Esophagus squamous epithelium (tissue), 5 donors: ENCODE measurements around the gene FAM3C. TPM values are rescaled to one million over a fixed set of nuclear protein-coding genes. Genes with fewer than 3 reads are reported as not detected.

ENCODE experiments used
- DNase-seq: peaks from one replicate; lab custom pipeline; 2025; lab: John Stamatoyannopoulos, UW
- H3K27ac ChIP-seq, 4 donors: fragments of 200-600 bp; sonication (generic); one replicate each; pipeline ENCODE4 v1.5.1; 2016 to 2019; ENCODE audit warnings: mild to moderate bottlenecking in 1 of 4
- H3K27me3 ChIP-seq, 4 donors: fragments of 200-600 bp; sonication (generic); 1 replicate in 3 of 4; 2 replicates in 1 of 4; pipeline versions ENCODE4 v1.5.1 to v1.6.0; 2017 to 2021; ENCODE audit warnings: antibody characterized with exemption in 1 of 4
- H3K36me3 ChIP-seq, 3 donors: fragments of 200-600 bp; sonication (generic); one replicate each; pipeline ENCODE4 v1.5.1; 2016 to 2019
- H3K4me1 ChIP-seq, 3 donors: fragments of 200-600 bp; sonication (generic); one replicate each; pipeline ENCODE4 v1.5.1; 2017 to 2019
- H3K4me3 ChIP-seq, 4 donors: fragments of 200-600 bp; sonication (generic); 1 replicate in 3 of 4; 2 replicates in 1 of 4; pipeline ENCODE4 v1.5.1; 2016 to 2019; ENCODE audit warnings: mild to moderate bottlenecking in 2 of 4, moderate library complexity in 1 of 4
- H3K9me3 ChIP-seq, 3 donors: fragments of 200-600 bp; sonication (generic); one replicate each; pipeline ENCODE4 v1.5.1; 2016 to 2019
- POLR2A ChIP-seq, 4 donors: fragments of 450-650 bp; IDR thresholded peaks; one replicate each; pipeline ENCODE4 v1.6.1; 2017; ENCODE audit warnings: antibody characterized with exemption in 4 of 4, mild to moderate bottlenecking in 4 of 4, moderate library complexity in 3 of 4
- WGBS, 2 donors: methylation state at CpG; one replicate each; pipeline ENCODE4 v1.1.5; 2018; 5-methylcytosine and 5-hydroxymethylcytosine counted together
- intact Hi-C: fragments of 100-400 bp; cut with DNase I; formaldehyde crosslinking; loops from one replicate; pipeline ENCODE4 v1.15.0; 2022
- total RNA-seq, 4 donors: library from RNA; depleted of rRNA; stranded (reverse); fragments of >200 nt; gene quantifications; one replicate each; pipeline ENCODE4 v1.1.0, GENCODE V29; 2016
- TF ChIP-seq, protein P1 (sequence below), 6 experiments: fragments of 450-650 bp in 4 of 6; fragments of 200-600 bp in 2 of 6; sonication (generic) in 2 of 6; IDR thresholded peaks; one replicate each; pipeline ENCODE4 v1.5.1; 2016 to 2019; ENCODE audit warnings: antibody characterized with exemption in 6 of 6, mild to moderate bottlenecking in 4 of 6, moderate library complexity in 4 of 6
- donor health status: DM: yes; HTN: yes; CAD: no.

FAM3C gene
- total RNA-seq, 4 donors from 2014 or later: 21.8 to 48.1 (median 45.8) TPM

DNA sequence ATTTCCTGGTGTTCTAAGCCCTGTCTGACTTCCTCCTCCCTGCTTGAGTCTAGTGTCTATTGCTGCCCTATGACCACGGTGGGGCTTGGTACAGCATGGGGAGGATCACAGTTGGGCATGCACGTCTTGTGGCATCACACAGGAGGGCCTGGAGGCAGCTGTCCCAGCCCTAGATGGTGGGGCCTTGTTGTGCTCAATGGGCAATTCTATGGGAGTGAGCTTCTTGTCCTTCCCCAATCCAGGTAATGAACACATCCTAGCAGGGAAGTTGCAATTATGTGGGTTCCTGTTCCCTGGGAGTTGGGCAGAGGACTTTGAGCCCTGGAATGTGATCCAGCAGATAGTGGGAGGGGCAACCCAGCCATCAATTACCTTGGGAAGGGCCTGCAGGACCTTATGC is 10.8 kb upstream of the FAM3C start:
- no peak for DNase-seq
- Histone ChIP-seq H3K4me3 (no peak overlapping the region), H3K9me3 (no peaks in the 10 kb centered on the region), H3K27me3 (no peaks in the 10 kb centered on the region), H3K27ac (no peak overlapping the region), H3K36me3 (no peaks in the 10 kb centered on the region), H3K4me1 (no peaks in the 10 kb centered on the region)
- intact Hi-C loops: no loop called here
- 83 to 100% methylated on average over 1 to 2 of the region's 2 CpGs for WGBS, 2 donors
- TF ChIP-seq POLR2A (IDR thresholded peaks at IDR 0.05): no peak
- TF ChIP-seq, protein P1, sequence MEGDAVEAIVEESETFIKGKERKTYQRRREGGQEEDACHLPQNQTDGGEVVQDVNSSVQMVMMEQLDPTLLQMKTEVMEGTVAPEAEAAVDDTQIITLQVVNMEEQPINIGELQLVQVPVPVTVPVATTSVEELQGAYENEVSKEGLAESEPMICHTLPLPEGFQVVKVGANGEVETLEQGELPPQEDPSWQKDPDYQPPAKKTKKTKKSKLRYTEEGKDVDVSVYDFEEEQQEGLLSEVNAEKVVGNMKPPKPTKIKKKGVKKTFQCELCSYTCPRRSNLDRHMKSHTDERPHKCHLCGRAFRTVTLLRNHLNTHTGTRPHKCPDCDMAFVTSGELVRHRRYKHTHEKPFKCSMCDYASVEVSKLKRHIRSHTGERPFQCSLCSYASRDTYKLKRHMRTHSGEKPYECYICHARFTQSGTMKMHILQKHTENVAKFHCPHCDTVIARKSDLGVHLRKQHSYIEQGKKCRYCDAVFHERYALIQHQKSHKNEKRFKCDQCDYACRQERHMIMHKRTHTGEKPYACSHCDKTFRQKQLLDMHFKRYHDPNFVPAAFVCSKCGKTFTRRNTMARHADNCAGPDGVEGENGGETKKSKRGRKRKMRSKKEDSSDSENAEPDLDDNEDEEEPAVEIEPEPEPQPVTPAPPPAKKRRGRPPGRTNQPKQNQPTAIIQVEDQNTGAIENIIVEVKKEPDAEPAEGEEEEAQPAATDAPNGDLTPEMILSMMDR (IDR thresholded peaks at IDR 0.05): no peak

DNA sequence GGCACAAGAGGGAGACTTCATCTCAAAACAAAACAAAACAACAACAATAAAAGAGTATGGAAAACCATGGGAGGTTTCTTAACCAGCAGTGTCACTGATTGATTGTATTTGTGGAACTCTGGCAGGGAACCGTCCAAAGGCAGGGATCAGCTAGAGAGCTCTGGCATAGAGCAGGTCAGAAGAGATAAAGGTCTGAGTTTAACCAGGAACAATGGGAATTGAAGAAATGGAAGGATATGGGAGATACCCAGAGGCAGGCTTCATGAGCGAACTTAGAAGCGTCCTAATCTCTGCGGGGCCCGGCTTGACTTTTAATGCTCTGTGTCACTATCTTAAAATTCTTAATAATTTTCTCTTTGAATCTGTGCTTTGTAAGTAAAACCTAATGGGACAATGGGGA is 10.4 kb upstream of the FAM3C start:
- Histone ChIP-seq H3K4me1 (no peaks in the 10 kb centered on the region), H3K36me3 (no peaks in the 10 kb centered on the region), H3K4me3 (no peak overlapping the region), H3K27ac (no peak overlapping the region), H3K9me3 (no peaks in the 10 kb centered on the region), H3K27me3 (no peaks in the 10 kb centered on the region)
- TF ChIP-seq, protein P1 (IDR thresholded peaks at IDR 0.05): no peak
- no peak for TF ChIP-seq POLR2A (IDR thresholded peaks at IDR 0.05)
- WGBS, 2 donors: 94 to 96% methylated on average over 5 of the region's 5 CpGs
- intact Hi-C loops: no loop called here
- no peak for DNase-seq

DNA sequence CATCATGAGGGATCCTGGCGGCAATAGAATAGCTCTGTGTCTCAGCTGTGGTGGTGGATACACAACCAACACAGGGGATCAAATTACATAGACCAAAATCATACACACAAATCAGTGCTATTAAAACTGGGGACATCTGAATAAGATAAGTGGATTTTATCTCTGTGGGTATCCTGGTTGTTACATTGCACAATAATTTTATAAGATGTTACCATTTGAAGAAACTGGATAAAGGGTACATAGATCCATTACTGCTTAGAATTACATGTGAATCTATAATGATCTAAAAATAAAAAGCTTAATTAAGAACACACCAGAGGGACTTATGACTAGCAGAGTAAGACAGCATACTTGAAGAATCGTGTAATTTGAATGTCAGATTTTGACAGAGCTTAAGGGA is 8.2 kb upstream of the FAM3C start:
- TF ChIP-seq, protein P1 (IDR thresholded peaks at IDR 0.05): no peak
- TF ChIP-seq POLR2A (IDR thresholded peaks at IDR 0.05): no peak
- Histone ChIP-seq H3K4me3 (no peak overlapping the region), H3K27me3 (no peaks in the 10 kb centered on the region), H3K27ac (no peak overlapping the region), H3K9me3 (no peaks in the 10 kb centered on the region), H3K4me1 (no peaks in the 10 kb centered on the region), H3K36me3 (no peaks in the 10 kb centered on the region)
- intact Hi-C loops: no loop called here
- no peak for DNase-seq
- 82 to 90% methylated on average over 2 of the region's 2 CpGs for WGBS, 2 donors

DNA sequence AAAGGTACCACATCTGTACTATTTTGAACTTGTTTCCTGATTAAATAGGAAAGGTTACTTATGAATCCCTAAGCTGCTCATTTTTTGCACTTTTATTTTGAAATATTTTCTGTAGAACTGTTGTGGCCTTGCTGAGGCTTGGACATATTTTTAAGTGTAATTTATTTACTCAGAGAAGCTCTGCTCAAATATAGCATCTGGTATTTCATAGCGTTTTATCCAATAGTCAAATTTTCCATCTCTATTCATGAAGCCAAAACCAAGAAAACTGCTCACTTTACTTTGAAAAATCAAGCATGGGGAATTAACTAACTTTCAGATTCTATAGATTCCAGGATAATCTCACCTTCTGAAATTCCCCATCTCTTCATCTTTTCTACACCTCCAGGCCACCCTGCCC is 6.6 kb upstream of the FAM3C start:
- no peaks in the 10 kb centered on the region for H3K27me3 ChIP-seq
- no peak for TF ChIP-seq POLR2A (IDR thresholded peaks at IDR 0.05)
- TF ChIP-seq, protein P1 (IDR thresholded peaks at IDR 0.05): no peak
- intact Hi-C loops: no loop called here
- H3K36me3 ChIP-seq: no peaks in the 10 kb centered on the region
- no peaks in the 10 kb centered on the region for H3K4me1 ChIP-seq
- DNase-seq: no peak
- 41 to 67% methylated on average over 1 of the region's 1 CpG for WGBS, 2 donors
- no peaks in the 10 kb centered on the region for H3K9me3 ChIP-seq
- no peak overlapping the region for H3K27ac ChIP-seq
- no peak overlapping the region for H3K4me3 ChIP-seq

DNA sequence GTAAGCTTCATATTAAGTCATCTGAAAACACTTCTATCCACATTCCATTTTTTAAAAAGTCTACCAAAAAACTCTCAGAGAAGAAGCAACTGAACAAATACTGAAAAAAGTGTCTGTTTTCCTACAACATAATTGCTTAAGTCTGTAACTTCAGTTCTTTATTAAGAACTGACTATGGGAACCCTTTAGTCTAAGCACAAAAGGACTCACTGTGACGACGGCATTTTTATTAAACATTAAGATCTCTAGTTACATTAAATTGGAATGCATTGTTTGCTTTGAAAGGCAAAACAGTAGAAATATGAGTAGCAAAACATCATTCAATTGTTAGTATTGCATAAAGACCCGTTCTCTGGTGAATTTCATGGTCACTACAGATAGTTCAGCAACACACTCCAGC is 5.8 kb upstream of the FAM3C start:
- Histone ChIP-seq H3K27ac (no peak overlapping the region), H3K36me3 (no peaks in the 10 kb centered on the region), H3K9me3 (no peaks in the 10 kb centered on the region), H3K27me3 (no peaks in the 10 kb centered on the region), H3K4me1 (peaks cover 0 to under 1% (median 0%) of the 10 kb centered on the region in 3 donors), H3K4me3 (no peak overlapping the region)
- intact Hi-C loops: no loop called here
- WGBS, 2 donors: 59 to 82% methylated on average over 3 of the region's 3 CpGs
- TF ChIP-seq, protein P1 (IDR thresholded peaks at IDR 0.05): no peak
- no peak for TF ChIP-seq POLR2A (IDR thresholded peaks at IDR 0.05)
- no peak for DNase-seq
